NCI-H187 treated with DMSO at 0.1 percent for 48 hours (cell line): Measurements from ENCODE around the gene TGFBR3L.

ENCODE experiments used
- DNase-seq: peaks from one replicate; lab custom pipeline; 2025; lab: John Stamatoyannopoulos, UW

The TGFBR3L gene

DNA sequence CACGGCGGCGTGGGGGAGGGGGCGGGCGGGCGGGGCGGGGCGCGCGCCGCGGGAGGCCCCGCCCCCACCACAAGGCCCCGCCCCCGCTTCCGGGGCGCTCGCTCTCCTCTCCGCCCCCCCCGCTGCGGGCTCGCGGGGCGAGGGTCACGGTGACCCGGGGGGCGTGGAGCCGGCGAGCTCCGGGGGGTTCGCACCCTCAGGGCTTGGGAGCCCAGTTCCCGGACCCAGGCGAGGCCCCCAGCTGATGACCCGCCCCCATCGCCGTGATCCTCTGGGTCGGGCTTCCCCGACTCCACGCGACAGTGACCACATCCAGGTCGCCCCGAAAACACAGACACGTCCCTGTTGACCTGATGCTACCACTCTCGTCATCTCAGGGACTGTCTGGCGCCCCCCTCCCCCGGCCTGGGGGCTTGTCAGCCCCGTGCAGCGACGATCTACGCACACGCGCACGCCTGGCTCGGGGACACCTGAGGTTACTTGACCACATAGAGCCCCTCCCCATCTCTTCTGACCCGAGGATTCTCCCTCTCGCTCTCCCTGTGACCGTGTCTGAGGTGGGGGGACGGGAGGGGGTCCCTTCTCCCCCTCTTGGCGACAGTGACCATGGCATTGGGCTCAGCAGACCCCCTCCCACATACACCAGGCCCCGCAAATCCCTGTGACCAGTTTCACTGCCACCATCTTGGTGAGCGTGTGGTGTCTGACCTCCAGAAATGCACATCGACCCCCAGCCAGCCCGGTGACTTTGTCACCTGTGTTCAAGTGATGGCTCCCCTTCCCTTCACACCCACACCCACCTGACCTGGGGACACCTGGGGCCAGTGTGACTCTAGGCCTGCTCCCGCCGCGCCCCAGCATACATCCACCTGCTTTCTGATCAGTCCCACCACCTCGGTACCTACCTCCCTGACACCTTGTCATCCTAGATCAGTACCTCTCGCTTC, 10.3 kb upstream of the TGFBR3L start:
- no peak for DNase-seq

DNA sequence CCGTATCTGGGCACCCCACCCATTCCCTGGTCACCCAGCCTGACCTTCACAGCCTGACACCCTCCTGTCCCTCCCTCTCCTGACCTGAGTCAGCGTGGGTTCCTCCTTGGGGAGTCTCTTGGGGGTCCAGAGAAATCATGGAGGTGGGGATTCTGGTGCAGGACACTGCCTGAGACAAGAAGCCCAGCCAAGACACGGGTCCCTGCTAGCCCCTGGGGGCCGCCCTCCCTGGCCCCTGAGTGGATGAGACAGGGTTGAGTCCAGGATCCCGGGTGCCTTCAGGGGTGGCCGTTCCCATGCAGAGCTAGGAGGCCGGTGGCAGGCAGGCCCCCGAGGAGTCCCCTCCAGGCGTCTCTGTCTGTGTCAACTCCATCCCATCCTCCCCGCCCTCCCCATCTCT, 9.4 kb upstream of the TGFBR3L start:
- no peak for DNase-seq

DNA sequence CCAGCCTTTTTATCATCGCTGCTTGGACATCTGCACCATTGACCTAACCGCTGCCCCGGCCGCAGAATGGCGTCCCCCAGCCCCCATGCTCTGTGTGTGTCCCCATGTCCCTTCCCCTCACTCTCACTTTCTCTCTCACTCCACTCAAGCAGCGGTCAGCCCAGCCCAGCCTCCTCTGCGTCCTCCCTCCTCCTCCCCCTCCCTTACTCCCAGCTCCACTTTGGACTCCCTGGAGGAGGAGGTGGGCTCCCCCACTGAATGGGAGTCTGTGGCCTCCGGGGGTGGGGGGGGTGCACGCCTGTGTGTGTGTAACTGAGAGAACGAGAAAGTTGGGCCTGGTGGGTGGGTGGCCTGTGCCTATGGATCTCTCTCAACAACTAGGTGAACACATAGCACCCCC, 8.8 kb upstream of the TGFBR3L start:
- no peak for DNase-seq

DNA sequence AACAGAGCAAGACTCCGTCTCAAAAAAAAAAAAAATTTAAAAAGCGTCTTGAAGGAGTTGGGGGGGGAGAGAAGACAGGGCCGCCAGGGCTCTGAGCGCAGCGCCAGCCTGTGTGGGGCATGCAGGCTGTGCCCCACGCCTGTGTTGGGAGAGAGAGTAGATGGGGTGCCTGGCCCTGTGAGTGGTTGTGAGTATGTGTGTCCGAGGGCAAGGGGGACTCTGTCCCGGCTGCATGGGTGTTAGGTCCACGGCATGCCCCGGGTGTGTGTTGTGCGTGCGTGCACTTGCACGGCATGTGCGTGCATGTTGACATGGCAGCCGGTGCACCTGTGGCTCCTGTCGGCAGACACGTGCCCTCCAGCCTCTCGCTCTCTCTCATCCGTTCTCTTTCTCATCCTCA, 7.5 kb upstream of the TGFBR3L start:
- DNase-seq = no peak

DNA sequence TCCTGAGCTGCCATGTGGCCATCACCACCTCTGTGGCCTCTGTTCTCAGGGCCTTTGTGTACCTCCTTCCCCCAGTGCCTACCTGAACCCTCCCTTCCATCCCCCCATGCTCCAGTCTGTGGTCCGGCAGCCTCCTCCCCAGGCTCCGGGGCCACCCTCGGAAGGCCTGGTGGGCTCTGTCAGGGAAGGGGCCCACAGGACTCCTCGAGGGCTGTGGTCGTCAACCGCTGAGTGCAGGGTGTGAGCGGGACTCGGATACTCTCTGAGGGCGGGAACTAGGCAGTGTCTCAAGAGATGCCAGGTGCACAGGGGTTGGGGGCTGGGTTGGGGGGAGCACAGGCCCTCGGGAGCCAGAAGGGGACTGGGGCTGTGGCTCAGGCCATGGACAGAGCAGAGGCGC, 7.1 kb upstream of the TGFBR3L start:
- DNase-seq = no peak

DNA sequence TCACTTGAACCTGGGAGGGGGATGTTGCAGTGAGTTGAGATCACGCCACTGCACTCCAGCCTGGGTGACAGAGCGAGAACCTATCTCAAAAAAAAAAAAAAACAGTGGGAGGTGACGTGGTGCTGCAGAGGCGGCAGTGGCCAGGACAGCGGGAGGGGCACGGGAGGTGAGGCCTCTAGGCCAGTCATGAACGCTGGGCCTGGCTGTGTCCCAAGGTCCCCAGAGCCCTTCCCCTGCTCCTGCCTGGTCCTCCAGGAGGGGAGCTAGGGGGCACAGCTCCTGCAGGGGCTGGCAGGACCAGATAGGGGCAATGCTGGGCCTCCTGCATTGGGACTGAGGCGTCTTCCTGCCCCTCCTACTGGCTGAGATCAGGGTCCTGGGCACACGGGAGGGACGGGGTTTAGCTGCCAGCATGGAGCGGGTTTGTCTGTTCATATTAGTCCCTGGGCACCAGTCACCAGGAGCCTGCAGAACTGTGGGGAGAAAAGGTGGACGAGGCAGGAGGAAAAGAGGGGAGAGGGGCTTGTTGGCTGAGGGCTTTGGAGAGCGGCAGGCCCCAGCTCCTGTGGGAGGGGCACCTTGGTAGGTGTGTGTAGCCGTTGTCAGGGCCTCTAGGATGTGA, 6.4 kb upstream of the TGFBR3L start:
- no peak for DNase-seq

DNA sequence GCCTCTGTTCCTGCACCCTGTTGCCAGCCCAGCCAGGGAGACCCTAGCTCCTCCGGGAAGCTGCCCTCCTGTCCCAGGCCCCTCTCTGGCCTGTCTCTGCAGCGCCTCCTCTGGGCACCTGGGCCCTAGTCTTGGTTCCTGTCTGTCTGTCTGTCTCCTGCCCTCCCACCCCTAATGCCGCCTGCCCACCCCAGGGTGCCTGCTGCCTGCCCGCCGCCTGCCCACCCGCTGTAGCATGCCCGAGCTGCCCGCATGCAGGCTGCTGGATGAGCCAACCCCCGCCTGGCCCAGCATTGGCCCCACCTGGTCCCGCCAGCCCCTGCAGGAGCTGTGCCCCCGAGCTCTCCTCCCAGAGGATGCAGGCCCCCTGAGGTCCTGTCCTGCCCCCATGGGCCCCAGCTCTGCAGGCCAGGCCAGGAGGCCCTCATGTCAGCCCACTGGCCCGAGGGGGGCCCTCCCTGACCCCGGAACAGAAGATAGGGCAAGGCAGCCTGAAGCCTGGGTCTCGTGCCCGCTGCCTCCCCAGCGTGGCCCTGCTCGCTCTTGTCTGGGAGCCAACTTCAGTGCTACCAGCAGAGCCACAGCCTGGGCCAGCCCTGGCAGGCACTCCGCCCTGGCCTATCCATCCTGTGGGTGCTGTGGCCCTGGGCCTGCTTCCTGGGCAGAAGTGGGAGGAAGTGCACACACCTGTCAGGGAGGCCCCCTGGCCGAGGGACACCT, 5.7 kb upstream of the TGFBR3L start:
- no peak for DNase-seq

DNA sequence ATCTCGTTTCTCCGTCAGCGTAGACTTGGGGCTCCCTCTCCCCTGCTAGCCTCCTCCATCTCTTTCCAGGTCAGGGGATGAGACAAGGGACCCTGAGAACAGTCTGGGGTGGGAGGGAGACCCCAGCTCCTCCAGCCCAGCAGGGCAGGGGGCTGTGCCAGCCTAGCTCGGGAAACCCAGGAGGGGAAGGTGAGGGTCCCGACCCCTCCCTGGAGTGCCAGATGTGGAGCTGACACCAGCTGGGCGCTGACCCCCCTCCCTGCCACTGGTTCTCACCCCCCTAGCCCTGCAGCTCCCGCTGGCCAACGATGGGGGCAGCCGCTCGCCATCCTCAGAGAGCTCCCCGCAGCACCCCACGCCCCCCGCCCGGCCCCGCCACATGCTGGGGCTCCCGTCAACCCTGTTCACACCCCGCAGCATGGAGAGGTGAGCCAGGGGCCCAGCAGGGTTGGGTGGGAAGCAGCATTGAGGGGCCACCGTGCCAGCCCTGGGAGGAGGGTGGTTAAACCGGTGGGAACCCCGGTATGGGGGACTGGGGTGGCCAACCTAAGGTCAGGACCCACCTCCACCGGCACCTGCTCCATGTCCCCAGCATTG, 5.1 kb upstream of the TGFBR3L start:
- no peak for DNase-seq

DNA sequence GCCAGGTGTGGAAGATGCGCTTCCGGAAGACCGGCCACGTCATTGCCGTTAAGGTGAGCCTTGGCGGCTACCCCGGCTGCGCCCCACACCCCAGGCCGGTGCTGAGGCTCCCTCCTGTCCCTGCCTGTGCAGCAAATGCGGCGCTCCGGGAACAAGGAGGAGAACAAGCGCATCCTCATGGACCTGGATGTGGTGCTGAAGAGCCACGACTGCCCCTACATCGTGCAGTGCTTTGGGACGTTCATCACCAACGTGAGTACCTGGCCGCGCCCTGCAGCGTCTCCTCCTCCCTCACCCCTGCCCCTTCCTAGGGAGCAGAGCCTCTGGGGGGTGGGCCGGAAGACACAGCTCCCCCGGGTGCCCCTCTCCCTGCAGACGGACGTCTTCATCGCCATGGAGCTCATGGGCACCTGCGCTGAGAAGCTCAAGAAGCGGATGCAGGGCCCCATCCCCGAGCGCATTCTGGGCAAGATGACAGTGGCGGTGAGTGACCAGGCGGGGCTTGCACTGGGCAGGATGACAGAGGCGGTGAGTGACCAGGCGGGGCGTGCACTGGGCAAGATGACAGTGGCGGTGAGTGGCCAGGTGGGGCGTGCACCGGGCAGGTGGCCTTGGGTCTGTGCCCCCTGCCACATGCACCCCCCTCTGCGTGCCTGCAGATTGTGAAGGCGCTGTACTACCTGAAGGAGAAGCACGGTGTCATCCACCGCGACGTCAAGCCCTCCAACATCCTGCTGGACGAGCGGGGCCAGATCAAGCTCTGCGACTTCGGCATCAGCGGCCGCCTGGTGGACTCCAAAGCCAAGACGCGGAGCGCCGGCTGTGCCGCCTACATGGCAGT, 4.1 kb upstream of the TGFBR3L start:
- DNase-seq = no peak

DNA sequence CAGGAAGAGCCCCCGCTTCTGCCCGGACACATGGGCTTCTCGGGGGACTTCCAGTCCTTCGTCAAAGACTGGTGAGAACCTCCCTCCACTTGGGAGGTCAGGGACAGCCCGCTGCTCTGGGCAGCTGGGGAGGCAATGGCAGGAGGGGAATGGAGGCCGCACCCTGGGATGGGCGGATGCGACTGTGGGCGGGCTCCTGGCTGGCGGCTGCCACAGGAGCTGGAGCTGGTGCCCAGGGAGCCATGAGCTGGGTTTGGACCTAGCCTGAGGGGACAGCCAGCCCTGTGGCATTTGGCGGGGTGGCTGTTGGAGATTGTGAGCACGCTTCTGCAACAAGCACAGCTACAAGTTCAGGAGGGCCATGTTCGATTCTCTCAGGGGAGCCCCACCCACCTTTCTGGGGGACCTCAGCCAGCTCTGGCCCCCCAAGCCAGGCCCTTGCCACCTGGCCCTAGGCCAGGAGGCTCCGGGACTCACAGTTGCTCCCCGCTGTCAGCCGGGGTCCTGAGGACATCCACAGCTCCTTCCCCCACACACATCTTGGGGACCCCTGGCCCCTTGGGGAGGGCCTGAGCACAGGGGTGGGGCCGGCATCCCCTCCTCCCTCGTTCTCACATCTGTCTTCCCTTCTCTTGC, 3.0 kb upstream of the TGFBR3L start:
- no peak for DNase-seq

DNA sequence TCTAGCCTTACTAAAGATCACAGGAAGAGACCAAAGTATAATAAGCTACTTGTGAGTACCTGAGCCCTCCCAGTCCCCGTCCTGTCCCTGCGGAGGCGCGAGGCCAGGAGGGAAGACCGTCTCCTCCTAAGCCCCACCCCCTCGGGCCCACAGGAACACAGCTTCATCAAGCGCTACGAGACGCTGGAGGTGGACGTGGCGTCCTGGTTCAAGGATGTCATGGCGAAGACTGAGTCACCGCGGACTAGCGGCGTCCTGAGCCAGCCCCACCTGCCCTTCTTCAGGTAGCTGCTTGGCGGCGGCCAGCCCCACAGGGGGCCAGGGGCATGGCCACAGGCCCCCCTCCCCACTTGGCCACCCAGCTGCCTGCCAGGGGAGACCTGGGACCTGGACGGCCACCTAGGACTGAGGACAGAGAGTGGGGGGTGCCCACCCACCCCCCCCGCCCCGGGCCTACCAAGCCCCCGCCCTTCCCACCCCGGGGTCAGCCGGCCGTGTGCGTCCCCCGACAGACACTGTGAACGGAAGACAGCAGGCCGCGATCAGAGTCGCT, 2.4 kb upstream of the TGFBR3L start:
- no peak for DNase-seq

DNA sequence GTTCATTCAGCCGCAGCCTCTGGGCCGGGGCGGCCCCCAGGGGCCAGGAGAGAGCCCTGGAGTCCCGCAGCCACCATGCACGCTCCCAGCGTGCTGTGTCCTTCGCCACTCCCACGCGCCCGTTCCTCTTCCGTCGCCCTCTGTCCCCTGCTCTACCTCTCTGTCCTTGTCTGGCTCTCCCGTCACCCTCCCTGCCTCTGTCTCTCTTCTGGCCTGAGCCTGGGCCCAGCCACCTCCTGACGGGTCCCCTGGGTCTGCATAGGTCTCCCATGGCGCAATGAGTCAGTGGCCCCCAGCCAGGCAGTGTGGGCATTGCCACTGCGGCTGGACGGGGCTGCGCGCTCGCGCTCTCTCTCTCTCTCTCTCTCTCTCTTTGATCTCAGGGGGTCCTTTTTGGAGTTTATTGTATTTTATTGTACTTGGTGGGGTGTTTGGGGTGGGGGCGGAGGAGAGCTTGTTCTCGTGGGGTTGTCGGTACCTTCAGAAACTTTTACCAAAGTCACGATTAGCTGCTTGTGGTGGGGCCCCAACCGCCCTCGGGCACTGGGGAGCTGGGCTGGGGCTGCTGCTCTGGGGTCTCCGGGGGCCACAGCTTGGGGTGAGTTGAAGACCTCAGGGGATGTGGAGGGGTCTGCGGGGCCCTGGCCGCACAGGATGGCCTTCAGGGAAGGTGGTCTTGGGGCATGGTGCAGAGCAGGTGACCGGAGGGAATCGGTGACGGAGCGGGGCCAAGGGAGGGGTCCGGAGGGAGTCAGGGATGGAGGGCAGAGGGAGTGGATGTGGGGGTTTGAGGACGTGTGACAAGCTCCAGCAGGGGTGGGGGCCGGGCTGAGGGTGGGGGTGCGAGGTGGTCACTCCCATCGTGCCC, 1.7 kb upstream of the TGFBR3L start:
- no peak for DNase-seq

DNA sequence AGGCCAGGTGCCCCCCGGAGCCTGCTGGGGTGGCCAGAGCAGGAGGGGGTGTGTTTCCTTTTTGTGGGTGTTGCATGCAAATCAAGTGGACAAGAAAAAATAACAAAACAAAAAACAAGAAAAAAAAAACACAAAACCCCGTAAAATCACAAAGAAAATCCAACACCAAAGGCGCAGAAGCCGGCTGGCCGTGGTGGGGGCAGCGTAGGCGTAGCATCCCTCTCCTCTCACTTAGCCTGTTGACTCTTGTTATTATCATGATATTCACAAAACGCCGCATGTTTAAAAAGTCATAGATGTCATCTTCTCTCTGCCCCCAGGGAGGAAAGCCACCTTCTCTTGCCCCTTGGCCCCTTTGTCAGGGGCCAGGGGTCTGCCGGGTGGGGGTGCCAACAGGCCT, 978 bp upstream of the TGFBR3L start:
- DNase-seq = no peak

DNA sequence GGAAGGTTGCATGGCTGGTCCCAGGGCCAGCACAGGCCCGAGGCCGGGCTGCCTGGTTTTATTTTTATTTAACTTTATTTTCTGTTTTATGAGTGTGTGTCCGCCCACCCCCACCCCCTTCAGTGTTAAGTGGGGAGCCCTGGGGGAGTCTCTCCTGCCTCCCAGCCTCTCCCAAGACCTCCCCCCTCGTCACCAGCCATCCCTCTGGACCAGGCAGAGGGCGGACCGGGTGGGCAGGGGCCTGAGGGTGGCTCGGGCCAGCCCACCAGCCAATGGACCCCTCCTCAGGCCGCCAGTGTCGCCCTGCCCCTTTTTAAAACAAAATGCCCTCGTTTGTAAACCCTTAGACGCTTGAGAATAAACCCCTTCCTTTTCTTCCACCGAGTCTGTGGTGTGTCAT, 531 bp upstream of the TGFBR3L start:
- no peak for DNase-seq

DNA sequence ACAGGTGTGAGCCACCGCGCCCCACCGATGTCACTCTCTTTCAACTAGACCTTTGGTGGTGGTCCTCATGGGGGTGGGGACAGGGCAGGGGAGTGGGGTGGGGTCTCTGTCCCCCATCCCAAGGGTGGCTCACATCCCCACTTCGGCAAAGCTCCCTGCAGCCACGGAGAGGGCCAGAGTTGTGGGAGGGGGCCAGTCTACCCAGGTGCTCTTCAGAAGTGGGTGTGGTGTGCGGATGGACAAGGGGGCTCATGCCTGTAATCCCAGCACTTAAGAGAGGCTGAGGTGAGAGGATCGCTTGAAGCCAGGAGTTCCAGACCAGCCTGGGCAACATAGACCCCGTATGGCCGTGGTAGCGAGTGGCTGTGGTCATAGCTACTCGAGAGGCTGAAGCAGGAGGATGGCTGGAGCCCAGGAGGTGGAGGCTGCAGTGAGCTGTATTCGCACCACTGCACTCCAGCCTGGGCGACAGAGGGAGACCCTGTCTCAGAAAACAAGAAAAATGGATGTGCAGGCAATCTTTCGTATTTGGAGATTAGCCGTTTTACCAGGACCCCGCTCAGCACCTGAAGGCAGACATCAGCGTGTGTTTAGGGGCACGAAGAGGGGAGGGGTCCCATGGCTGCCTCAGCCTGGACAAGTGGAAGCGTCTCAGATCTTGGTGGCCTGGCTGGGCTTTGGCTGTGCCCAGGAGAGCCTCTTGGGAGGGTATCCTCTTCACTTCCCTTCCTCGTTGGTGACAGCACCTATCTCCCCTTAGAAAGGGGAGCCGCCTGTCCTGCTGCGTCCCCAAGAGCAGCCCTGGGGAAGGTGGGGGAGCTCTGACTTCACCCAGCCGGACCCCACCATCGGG, 846 bp downstream of the TGFBR3L start:
- DNase-seq = no peak

DNA sequence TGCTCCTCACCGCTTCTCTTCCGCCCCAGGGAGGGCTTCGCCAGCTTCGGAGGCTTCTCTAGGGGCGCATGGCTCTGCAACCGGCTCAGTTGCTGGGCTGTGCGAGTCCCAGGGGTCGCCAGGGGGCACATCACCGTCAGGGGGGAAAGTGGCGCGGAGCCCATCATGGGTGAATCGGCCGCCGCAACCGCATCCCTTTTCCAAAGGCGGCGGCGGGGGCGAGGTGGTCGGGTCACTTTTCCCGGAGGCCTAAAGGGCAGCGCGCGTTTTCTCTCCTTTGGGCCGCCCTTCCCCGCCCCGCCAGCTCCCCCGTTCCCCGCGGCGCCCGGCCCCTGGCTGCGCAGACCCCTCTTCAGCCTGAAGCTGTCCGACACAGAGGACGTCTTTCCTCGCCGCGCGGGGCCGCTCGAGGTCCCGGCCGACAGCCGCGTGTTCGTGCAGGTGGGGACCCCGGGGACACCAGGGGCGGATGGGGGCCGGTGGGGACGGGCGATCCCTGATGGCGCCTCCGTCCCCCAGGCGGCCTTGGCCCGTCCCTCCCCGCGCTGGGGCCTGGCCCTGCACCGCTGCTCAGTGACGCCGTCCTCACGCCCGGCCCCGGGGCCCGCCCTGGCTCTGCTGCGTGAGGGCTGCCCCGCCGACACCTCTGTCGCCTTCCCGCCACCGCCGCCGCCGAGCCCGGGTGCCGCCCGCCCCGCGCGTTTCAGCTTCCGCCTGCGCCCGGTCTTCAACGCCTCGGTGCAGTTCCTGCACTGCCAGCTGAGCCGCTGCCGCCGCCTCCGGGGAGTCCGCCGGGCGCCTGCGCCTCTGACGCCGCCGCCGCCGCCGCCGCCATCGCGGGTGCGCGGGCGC, 1.7 kb downstream of the TGFBR3L start:
- no peak for DNase-seq

DNA sequence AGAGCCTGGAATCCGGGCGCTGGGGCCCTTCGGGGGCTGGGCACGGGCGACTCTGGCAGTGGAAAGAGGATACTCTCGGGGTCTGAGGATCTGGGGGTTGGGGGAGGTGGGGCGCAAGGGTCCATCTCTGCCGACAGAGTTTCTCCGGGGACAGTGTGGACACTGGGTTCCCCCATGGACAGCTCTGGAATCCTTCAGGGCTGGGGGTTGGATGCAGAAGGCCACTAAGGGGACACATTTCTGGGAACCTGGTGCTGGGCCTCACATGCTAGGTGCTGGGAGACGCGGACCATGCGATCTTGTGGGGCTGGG, 2.3 kb downstream of the TGFBR3L start:
- no peak for DNase-seq
